OCI-LY7 (cell line): ENCODE measurements around the gene PTPRJ. TPM values are rescaled to one million over a fixed set of nuclear protein-coding genes. Genes with fewer than 3 reads are reported as not detected.

Experiments used
- BruUV-seq: library from RNA; stranded (reverse); fragments of 400-500 nt; replicated peaks from 2 replicates; lab custom pipeline; 2021; lab: Mats Ljungman, UMichigan
- CTCF ChIA-PET: fragments of 300-600 bp; sonication (Branson Sonifier 250); formaldehyde crosslinking; loops from one replicate; lab custom pipeline; 2022; ENCODE audit warnings: antibody characterized with exemption; ENCODE audit not compliant: unreplicated experiment; lab: Charles Lee
- POLR2A ChIA-PET: fragments of 300-600 bp; sonication (Branson Sonifier 250); formaldehyde crosslinking; loops from one replicate; lab custom pipeline; 2022; ENCODE audit warnings: antibody characterized with exemption; lab: Charles Lee
- DNase-seq: peaks from one replicate; pipeline ENCODE4 v3.0.0-alpha.2; 2015; ENCODE audit warnings: low spot score
- H2AFZ ChIP-seq: fragments of 200-600 bp; sonication (generic), shearing (Covaris generic); 2 replicates; pipeline ENCODE4 v1.6.1; 2014; ENCODE audit warnings: mild to moderate bottlenecking, antibody characterized with exemption, low read length, moderate library complexity
- H3K27ac ChIP-seq: fragments of 200-600 bp; sonication (generic); 2 replicates; pipeline ENCODE4 v1.5.1; 2014; ENCODE audit warnings: mixed run types, low read depth, mild to moderate bottlenecking, moderate library complexity, low read length, inconsistent platforms; ENCODE audit not compliant: poor library complexity, severe bottlenecking
- H3K36me3 ChIP-seq: fragments of 200-600 bp; sonication (generic); 2 replicates; pipeline ENCODE4 v1.6.1; 2014; ENCODE audit warnings: mild to moderate bottlenecking, antibody characterized with exemption, low read length, moderate library complexity, mixed read lengths; ENCODE audit not compliant: insufficient read depth
- H3K4me1 ChIP-seq: fragments of 200-600 bp; sonication (generic); 2 replicates; pipeline ENCODE4 v1.5.1; 2014; ENCODE audit warnings: mild to moderate bottlenecking, low read length; ENCODE audit not compliant: insufficient read depth, poor library complexity, severe bottlenecking
- H3K4me2 ChIP-seq: fragments of 200-600 bp; sonication (generic); 2 replicates; pipeline ENCODE4 v1.6.1; 2014; ENCODE audit warnings: mild to moderate bottlenecking, low read length
- H3K4me3 ChIP-seq: fragments of 200-600 bp; sonication (generic); 2 replicates; pipeline ENCODE4 v1.5.1; 2014; ENCODE audit warnings: mild to moderate bottlenecking, low read depth, low read length; ENCODE audit not compliant: poor library complexity, severe bottlenecking
- H3K79me2 ChIP-seq: fragments of 200-600 bp; sonication (generic); 2 replicates; pipeline ENCODE4 v1.6.1; 2016; ENCODE audit warnings: low read depth, mild to moderate bottlenecking, low read length, moderate library complexity, mixed read lengths; ENCODE audit not compliant: insufficient read depth
- H3K9me2 ChIP-seq: fragments of 200-600 bp; sonication (generic); 2 replicates; pipeline ENCODE4 v1.6.1; 2016; ENCODE audit warnings: mild to moderate bottlenecking, low read length, mixed read lengths; ENCODE audit not compliant: insufficient read depth
- H3K9me3 ChIP-seq: fragments of 200-600 bp; sonication (generic); 2 replicates; pipeline ENCODE4 v1.6.1; 2014; ENCODE audit warnings: mild to moderate bottlenecking, mixed run types, low read length, mixed read lengths
- H4K20me1 ChIP-seq: fragments of 200-600 bp; sonication (generic); 2 replicates; pipeline ENCODE4 v1.6.1; 2014; ENCODE audit warnings: mild to moderate bottlenecking, antibody characterized with exemption, low read length, moderate library complexity, mixed read lengths; ENCODE audit not compliant: insufficient read depth
- CTCF ChIP-seq: fragments of 200-600 bp; sonication (generic); conservative IDR thresholded peaks from 2 replicates; pipeline ENCODE4 v1.5.1; 2014; ENCODE audit warnings: mild to moderate bottlenecking, antibody characterized with exemption, low read length, moderate library complexity, mixed read lengths
- EZH2phosphoT487 ChIP-seq: fragments of 200-600 bp; sonication (generic); IDR thresholded peaks from 2 replicates; pipeline ENCODE4 v1.6.1; 2018; ENCODE audit warnings: low read depth, borderline replicate concordance, mild to moderate bottlenecking, mixed run types, antibody characterized with exemption, low read length, moderate library complexity, mixed read lengths
- intact Hi-C: fragments of 100-400 bp; cut with micrococcal nuclease; formaldehyde crosslinking; loops from one replicate; pipeline ENCODE4 v1.10.0; 2022; ENCODE audit not compliant: unreplicated experiment
- total RNA-seq, 2 experiments: library from RNA; depleted of rRNA in 1 of 2; stranded (reverse); fragments of >200 nt in 1 of 2; shearing (Covaris generic) in 1 of 2; gene quantifications; 2 replicates each; pipeline ENCODE4 v1.2.3, GENCODE V29; 2014 to 2022

The PTPRJ gene
- total RNA-seq, 2 experiments from 2014 or later = 5.4 to 28.3 TPM

GRCh38 chr11:47981667-47982404 lies 1.5 kb downstream of the PTPRJ start:
- POLR2A ChIA-PET = interaction anchor here (0.7 to 1.7 kb wide), 3 partner anchors 11 to 70 kb away, joined by 3 to 7 read pairs (median 4); no protein-coding TSS in a partner anchor
- Histone ChIP-seq H3K36me3 (no peaks in the 10 kb centered on the region), H3K79me2 (peaks cover 18% of the 10 kb centered on the region; the same call in 1 of the 2 replicates), H3K9me3 (no peaks in the 10 kb centered on the region), H3K4me3 (peak overlapping the region; percentile 82), H4K20me1 (no peaks in the 10 kb centered on the region), H2AFZ (peak overlapping the region; percentile 11; the same call in 1 of the 2 replicates), H3K27ac (no peak overlapping the region), H3K4me2 (peak overlapping the region; percentile 99), H3K9me2 (no peaks in the 10 kb centered on the region), H3K4me1 (peaks cover 46% of the 10 kb centered on the region)
- CTCF ChIA-PET = no interaction called here
- peak; percentile 41 for DNase-seq
- BruUV-seq = no TSS peak
- intact Hi-C loops = loop anchor here (1.0 to 5.0 kb wide), 3 partner anchors 31 to 125 kb away; no protein-coding TSS in a partner anchor
- no peak for TF ChIP-seq EZH2phosphoT487
- TF ChIP-seq CTCF = no peak

- H3K9me3 ChIP-seq = no peaks in the 10 kb centered on the region
- BruUV-seq = no TSS peak
- H3K36me3 ChIP-seq = no peaks in the 10 kb centered on the region
- peaks cover 54% of the 10 kb centered on the region for H3K4me1 ChIP-seq
- no peaks in the 10 kb centered on the region for H3K9me2 ChIP-seq
- H4K20me1 ChIP-seq = no peaks in the 10 kb centered on the region
- intact Hi-C loops = loop anchor here (5.0 kb wide), 1 partner anchor 125 kb away; no protein-coding TSS in a partner anchor
- ChIA-PET POLR2A (interaction anchor here (0.7 to 1.8 kb wide), 12 partner anchors 11 to 1034 kb away, joined by 3 to 11 read pairs (median 6); no protein-coding TSS in a partner anchor), CTCF (interaction anchor here (1.3 kb wide), 1 partner anchor 59 kb away, joined by 3 read pairs; no protein-coding TSS in a partner anchor)
- TF ChIP-seq CTCF = no peak
- no peak for TF ChIP-seq EZH2phosphoT487
- H2AFZ ChIP-seq = peak overlapping the region; percentile 60; the same call in 1 of the 2 replicates
- peak overlapping the region; percentile 37 for H3K4me3 ChIP-seq
- peaks cover 25% of the 10 kb centered on the region; the same call in 1 of the 2 replicates for H3K79me2 ChIP-seq
- H3K4me2 ChIP-seq = peak overlapping the region; percentile 99
- peak overlapping the region; percentile 43 for H3K27ac ChIP-seq
- no peak for DNase-seq
Measured at GRCh38 chr11:47982616-47983015, 2.3 kb downstream of the PTPRJ start.
